Superior temporal gyrus (tissue), 1 donor: ENCODE measurements around the gene BAG3.
"Not testable (repeated sequence)": the region's sequence is repeated elsewhere in the genome, so short reads cannot be mapped to it uniquely, and the experiment has no call there.

Experiments
- DNase-seq: peaks from one replicate; pipeline ENCODE4 v3.0.0-alpha.2; 2016; ENCODE audit errors: extremely low spot score

Gene BAG3

DNA sequence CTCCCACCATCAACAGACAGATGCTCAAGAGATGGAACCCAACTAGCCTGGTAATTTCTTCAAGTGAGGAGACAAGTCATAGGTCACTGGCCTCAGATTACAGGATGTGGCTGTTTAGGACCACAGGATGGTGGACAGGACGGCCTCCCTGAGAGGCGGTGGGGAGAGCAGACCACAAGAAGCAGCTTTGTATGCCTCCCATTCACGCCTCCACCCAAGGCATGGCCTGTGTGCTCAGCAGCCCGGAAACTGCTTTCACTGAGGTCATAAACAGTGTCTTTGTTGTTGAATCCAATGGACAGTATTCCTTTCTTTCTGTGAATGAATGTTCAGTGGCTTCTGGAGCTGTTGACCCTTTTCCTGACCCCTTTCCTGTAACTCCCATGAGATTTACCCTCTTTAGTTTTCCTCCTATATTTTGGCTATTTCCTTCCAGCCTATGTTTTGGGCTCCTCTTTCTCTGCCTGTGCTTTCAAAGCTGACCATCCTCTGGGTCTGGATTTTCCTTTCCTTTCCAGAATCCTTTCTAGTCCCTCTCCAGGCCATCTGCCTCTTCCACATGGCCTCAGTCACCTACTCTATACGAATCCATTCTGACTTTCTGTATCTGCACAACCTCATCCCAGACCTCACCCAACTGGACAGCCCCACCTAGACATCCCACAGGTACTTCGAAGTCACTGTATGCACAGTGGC lies 42.2 kb downstream of the BAG3 start:
- peak; percentile 77 for DNase-seq

DNA sequence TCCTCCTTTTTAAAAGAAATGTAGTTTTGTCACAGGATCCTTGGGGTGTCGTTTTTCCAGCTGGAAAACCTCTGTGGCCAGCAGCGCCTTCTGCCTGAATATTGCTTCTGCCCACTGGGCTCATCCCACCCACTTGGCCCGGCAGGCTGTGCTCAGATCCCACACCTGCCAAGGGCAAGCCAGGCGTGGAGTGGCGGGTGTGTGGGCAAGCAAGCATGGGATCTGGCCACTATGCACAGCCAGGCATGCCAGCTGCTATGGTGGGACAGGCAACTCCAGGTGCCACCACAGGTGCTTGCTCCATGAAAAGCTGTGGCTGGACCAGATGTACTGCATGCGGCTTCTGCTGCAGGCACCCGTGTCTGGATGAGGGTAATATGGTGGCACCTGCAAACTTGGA lies 43.4 kb downstream of the BAG3 start:
- no peak for DNase-seq

DNA sequence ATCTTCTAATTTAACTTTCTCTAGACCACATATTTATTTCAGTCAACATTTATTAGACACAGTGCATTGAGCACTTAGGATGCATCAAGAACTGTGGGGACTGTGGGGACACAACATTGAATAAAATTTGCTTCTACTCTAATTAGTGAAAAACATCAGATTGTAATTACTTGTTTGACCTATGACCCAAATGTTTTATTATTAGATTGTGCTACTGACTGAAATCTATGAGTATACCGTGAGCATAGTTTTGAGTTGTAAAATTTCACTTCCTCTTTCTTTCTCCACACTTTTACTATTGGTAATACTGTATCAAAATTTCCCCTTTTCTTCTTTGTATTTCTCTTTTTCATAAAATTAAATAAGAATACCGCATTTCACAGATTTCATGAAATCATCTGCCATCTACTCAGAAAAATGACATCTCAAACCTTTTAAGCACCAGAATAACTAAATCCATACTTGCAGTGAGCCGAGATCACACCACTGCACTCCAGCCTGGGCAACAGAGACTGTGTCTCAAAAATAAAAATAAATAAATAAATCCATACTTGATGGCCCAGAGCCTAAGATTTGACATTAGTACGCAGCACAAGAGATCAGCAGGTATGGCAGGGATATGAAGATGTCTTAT lies 49.3 kb downstream of the BAG3 start:
- DNase-seq: no peak

DNA sequence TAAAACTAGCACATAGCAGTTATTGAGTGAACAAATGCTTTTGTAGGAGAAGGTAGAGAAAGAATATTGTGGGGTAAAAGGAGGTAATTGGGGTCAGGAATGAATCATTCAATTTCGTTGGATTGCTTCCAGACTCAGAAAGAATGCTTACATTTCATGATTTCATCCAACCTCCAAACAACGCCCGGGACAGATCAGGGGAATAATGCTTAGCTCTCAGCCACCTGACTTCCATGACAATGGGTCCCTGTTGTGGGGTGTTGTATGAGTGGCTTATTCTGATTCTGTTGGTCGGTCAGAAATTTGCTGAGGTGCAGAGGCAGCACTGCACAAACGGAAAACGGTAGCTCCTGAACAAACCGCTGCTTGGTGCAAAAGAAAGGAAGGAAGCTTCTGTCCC lies 50.7 kb downstream of the BAG3 start:
- DNase-seq: no peak

DNA sequence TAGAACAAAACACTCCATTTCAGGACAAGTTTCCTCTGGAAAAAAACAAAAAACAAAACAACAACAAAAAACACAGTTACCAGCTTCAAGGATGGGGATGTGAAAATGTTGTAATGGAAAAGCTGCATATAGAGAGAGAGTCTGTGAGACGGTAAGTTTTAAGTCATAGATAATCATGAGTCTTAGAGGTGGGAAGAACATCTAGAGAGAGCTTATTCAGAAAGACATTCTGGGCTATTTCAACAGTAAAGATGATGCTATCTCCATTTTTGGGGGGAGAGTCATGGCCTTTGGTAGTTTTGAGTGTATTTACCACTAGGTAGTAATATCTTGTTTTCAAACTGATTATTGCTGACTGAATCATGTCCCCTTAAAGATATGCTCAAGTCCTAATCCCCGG lies 51.4 kb downstream of the BAG3 start:
- DNase-seq: no peak

DNA sequence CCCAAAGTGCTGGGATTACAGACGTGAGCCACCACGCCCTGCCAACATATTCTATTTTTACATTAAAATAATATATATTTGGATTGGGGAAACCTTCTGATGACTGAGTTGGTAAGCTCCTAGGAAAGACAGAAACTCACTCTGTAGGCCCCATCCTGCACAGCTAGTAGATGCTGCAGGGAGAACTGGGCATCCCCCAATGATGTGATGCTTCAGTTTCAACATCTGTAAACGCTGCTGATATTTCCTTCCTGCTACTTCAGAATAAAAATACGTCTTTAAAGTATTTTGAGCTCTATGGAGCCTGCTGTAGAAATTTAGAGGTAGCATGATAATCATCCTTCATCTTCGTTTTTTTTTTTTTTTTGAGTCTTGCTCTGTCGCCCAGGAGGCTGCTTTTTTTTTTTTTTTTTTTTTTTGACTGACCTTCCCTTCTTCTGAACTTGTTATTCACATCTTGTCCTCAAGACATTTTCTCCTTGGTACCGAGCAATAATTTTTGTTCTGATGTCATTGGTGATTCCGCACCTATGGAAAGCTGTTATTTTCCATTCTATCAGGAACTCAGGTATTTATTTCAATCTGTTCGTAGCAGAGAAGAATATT lies 52.8 kb downstream of the BAG3 start:
- DNase-seq: no peak

DNA sequence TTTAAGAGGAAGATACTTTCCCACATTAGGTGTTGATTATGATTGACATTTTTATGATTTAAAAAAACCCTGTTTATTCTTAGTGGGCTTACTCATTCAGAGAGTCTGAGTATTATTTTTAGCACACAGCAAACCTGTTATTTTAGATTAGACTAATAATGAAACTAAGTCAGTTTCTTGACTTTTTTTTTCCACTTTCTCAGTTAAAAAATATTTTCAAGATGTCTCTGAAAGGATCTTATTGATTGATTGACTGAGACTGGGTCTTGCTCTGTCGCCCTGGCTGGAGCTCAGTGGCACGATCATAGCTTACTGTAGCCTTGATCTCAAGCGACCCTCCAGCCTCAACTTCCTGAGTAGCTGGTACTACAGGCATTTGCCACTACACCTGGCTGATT lies 54.3 kb downstream of the BAG3 start:
- DNase-seq: no peak

DNA sequence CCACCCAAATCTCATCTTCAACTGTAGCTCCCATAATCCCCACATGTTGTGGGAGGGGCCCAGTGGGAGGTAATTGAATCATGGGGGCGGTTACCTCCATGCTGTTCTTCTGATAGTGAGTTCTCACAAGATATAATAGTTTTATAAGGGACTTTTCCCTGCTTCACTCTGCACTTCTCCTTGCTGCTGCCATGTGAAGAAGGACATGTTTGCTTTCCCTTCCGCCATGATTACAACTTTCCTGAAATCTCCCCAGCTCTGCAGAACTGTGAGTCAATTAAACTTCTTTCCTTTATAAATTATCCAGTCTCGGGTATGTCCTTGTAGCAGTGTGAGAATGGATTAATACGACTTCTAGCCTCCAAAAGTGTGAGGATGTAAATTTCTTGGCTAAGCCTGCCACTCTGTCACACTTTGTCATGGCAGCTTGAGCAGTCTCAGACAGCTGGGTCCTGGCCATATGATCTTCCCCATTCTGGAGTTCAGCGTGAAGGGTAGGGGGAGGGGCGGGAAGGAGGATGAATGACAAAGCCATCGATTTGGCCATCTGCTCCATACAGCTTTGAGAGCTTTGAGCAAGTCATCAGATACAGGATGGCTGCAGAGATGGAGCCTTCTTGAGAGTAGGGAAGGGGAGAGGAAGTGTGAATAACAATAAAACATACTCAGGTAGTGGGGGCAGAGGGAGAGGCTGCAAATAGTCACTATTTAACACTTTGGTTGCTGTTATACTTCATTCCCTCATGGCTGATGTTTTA lies 55.5 kb downstream of the BAG3 start:
- DNase-seq: no peak

DNA sequence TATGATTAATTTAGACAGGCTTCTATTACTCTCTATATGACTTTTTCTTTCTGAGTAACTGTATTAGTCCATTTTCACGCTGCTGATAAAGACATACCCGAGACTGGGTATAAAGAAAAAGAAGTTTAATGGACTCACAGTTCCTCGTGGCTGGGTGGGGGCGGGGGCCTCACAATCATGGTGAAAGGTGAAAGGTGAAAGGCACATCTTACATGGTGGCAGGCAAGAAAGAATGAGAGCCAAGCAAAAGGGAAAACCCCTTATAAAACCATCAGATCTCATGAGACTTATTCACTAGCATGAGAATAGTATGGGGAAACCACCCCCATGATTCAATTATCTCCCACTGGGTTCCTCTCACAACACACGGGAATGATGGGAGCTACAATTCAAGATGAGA lies 56.2 kb downstream of the BAG3 start:
- not testable (repeated sequence) for DNase-seq

DNA sequence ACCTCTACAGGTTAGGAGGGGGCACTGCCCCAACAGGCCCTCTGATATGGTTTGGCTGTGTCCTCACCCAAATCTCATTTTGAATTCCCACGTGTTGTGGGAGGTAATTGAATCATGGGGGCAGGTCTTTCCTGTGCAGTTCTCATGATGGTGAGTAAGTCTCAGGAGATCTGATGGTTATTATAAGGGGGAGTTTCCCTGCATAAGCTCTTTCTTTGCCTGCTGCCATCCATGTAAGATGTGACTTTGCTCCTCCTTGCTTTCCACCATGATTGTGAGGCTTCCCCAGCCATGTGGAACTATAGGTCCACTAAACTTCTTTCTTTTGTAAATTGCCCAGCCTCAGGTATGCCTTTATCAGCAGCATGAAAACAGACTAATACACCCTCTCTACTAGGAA lies 59.8 kb downstream of the BAG3 start:
- not testable (repeated sequence) for DNase-seq

DNA sequence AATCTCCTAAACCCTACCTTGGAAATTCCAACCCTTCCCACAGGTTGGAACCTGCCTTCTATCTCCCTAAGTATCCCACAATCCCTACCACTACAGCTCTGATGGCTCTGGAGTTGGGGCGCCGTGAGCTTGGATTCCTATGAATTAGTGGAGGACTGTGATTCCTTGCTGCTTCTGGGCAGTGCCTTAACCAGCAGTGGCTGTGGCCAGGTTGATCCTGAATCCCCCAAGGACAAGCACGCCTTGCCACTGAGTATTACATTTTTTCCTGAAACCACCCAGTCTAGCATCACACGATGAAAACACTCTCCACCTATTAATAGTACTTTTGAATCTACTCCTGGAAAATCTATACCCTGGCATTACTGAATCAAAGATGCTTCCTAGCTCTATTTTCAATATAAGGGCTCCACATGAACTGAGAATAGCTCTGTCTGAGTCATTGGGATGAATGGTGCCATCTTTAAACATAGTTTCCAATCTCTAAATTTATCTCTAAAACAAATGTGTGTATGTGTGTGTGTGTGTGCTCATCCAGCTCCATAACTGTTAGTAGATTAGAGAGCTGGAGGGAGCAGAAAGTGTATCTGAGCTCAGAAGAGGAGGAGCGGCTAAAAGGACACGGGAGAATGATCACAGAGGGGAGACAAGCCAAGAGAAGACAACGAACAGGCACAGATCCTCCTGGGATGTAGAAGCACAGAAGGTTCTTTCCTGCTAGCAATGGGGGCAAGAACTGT lies 62.7 kb downstream of the BAG3 start:
- DNase-seq: peak; percentile 56

DNA sequence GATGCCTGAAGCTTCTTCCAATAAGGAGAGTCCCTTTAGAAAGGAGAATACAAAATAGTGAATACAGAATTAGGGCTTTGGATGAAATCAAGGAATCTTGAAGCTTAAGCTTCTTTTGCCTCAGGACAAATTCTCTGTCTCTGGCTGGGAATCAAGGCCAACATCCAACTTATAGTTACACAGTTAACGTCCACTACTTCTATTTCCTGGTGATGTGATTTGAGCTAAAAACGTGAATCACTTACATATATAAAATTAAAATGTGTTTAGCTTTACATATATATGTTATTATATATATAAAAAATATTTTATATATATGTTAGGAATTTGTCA lies 63.3 kb downstream of the BAG3 start:
- DNase-seq: no peak

DNA sequence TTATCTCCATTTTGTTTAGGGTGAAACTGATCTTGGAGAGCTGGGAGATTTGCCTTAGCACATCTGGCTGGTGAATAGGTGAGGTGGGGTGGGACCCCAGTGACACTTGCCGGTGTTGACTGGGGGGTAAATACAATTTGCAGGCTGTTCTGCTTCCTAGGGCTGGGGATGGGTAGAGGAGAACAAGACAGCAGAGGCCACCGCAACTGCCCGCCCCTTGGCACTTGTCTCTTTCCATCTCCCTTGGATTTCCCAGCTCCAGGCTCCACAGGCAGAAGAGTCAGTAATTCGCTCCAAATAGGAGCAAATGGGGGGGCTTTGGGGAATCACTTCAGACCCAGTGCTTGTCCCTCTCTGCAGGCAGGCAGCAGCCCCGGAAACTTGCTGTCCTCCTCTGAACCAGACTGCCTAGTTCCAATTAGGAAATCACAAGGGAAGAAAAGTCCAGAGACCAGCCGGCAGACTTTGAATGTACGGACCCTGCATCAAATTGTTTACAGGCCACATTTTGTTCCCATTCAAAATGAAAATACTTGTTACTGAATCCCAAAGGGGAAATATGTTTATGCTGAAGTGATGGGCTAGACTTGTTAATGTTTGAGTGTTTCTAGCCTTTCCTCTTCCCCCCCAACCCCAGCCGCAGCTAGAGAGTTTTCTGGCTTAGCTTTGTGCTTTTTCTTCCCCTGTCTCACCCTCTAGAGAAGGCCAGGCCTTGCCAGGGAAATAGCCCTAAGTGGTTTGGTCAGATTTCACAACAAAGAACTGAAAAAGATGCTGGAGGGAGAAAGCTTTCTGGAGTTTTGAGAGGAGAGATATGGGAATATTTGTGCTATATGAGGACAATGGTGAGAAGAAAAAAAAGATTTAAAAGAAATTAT lies 64.7 kb downstream of the BAG3 start:
- DNase-seq: no peak

DNA sequence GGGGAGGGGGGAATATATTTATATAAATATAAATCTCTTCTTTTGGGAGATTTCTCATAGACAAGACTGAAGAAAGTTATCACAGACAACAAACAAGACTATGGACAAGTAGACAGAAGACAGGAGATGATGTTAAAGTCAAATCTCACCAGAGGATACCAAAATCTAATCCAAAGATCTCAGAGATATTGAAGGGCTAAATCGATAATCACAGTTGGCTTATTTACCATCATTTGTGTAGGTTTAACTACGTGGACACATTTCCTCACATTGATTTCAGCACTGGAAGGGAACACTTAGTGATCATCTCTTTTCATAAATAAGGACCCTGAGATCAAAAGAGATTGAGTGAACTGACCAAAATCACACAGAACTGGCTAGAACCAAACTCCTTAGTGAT lies 72.0 kb downstream of the BAG3 start:
- no peak for DNase-seq

DNA sequence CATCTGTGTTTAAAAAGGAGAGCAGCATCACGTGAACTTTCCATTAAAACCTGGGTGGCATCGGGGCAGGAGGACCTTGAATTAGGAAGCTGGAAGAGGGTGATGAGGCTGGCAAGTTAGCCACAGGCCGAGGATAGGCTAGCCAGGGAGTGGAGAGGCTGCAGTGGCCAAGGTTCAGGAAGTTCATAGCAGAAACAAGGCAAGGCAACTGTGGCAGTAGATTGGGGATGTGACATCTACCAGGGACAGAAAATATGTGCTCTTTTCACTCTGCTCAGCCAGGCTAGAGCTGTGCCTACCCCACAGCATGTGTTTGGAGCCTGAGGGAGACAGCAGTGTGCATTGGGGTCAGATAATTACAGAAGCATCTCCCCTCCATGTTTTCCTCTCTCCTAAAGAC lies 72.4 kb downstream of the BAG3 start:
- DNase-seq: no peak

DNA sequence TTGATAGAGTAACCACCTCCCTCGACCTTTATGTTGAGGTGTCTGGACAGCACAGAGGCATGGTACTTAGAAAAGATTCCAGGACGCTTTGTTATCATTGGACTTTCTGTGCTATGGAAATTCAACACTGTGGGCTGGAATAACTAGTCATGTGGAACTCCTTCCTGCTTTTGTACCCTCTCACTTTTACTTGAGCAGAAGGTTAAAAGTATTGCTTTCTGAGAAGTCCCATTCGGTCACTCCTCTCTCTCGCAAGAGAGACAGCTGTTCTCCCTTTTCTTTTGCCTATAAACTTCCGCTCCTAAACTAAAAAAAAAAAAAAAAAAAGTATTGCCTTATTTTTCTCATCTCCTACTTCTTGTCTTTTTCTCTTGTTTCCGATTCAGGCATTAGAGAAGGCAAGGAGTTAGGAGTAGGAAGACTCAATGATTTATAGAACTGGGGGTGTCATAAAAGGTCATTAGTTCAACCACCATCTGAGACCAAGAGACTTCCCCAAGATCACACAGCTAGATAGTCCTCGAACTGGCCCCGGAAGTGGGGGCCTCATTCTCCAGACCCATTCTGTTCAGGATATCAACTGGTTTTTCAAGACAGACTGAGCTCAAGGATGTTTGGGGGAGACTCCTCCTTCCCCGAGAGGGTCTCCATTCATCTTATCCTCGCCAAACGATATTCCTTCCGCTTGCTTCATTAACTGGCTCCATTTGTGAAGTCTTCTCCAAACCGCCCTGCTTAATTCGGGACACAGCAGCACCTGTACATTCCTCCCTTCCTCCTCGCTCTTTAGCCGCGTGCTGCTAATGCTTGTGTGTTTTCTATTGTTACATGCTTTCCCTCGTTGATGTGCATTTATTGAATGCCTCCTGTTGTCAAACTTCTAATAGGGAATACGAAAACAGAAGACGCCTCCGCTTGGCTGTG lies 73.7 kb downstream of the BAG3 start:
- peak; percentile 55 for DNase-seq

DNA sequence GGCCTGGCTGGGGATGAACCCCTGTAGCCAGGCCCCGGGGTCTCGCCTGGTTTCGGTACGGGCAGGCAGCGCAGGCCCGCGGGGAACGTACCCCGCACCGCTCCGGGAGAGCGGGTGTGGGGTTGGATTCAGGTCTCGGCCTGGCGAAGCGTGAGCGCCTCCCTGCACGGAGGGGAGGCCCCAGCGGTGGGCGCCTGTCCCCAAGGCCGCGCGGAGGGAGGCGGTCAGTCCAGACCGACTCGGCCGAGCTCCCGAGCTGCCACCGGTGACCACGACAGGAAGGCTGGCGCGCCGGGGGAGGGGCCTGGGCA lies 74.3 kb downstream of the BAG3 start:
- no peak for DNase-seq

DNA sequence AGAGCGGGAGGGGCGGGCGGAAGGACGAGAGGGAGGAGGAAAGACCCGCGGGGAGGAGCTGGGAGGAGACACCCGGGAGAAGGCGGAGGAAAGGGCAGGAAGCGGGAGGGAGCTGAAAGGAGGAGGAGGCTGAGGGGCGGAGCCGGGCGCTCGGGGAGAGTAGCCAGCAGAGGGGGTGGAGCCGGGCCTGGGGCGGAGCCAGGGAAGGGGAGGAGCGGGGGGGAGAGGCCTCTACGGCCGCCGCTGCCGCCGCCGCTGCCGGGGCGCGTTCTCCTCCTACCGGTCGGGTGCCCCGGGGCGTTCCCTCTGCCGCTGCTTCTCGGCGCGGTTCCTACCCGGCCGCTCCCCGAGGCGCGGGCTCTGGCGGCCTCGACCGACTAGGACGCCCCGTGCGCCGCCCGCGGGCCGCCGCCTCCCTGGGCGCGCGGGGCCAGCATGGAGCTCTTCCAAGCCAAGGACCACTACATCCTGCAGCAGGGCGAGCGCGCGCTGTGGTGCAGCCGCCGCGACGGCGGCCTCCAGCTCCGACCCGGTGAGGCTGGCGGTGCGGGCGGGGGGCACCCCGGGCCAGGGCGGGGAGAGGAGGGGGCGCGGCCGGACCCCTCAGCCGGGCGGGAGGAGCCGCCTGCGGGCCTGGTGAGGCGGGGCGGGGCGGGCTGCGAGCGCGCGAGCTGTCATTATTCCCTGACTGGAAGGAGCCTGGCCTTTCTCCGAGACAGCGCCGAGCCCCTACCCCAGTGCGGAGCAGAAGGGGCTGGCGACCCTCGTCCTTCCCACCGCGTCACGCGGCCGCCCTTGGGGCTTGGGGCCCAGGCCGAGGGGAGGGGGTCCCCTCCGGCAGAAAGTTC lies 74.9 kb downstream of the BAG3 start, which contains the start of gene INPP5F:
Gene INPP5F (plus strand): TSS at position 223 of the 848 bp plus-strand sequence. CDS start 213 bp downstream, at position 436.
- DNase-seq: peak; percentile 97

DNA sequence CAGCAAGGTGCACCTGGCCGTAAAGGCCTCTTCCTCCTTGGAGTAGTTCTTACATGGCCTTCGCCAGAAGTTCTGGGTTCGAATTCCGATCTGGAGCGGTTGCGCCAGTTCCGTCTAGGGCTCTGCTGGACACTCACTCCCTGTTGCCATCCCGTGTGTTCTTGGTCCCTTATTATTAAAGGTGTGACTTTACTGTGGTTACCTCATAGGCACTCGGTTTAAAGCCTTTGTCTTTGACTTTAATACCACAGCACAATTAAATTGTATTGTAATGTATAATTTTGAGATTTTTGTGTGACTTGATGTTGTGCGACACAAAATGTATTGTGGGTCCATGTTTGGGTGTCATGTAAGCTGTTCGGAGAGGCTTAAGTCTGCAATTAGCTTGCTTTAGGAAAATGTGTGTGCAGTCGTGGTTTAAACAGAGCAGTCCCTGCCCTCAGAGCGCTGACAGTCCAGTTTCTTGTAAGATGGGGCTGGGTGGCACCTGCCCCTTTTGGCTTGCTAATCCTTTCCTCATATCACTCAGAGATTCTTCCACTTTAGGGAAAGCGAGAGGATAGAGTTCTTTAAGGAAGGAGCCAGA lies 75.6 kb downstream of the BAG3 start:
- DNase-seq: no peak
